Measurements from ENCODE around the gene CNDP2. TPM values are rescaled to one million over a fixed set of nuclear protein-coding genes. Genes with fewer than 3 reads are reported as not detected.

The CNDP2 gene
- total RNA-seq, 1 experiment from 2014 or later: 75.3 TPM

DNA sequence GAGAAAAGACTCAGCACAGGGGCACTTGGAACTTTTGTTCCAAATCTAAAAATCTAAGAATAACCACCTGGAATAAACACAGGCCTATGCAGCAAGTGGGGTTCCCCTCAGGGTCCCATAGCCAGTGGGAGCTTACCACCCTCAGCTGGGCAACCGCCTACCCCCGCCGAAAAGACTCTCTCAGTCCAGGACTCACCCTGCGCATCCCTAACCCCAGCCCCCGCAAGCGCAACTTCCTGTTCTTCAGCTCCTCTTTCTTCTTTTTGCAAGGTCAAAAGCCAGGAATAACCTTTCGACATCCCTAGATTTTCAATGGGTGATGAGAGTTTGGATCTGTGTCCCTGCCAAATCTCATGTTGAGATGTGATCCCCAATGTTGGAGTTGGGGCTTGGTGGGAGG, 51.7 kb downstream of the CNDP2 start:
- BruUV-seq (replicated peaks): no TSS peak

DNA sequence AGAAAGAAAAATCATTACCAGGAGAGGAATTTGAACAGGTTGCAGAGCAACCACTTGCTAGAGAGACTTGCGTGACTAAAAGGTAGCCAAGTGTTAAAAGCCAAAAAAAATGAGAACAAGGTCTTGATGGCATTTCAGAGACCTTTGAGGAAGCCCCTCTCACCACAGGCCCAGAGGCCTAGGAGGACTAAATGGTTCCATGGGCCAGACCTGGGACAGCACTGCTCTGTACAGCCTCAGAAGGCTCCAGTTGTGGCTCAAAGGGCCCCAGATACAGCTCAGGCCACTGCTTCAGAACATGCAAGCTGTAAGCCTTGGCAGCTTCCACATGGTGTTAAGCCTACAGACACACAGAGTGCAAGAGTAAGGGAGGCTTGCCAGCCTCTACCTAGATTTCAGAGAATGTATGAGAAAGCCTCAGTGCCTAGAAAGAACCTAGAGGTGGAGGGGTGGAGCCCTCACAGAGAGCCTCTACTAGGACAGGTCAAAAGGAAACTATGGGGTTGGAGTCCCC, 53.5 kb downstream of the CNDP2 start:
- Histone ChIP-seq H3K27ac (ENCODE audit: low read depth, low read length, poor library complexity, severe bottlenecking) (no peak overlapping the region), H3K36me3 (ENCODE audit: insufficient read depth, low read length, poor library complexity, severe bottlenecking) (no peaks in the 10 kb centered on the region), H3K4me1 (ENCODE audit: insufficient read depth, low read length, poor library complexity, severe bottlenecking) (no peaks in the 10 kb centered on the region), H3K27me3 (replicated peaks; ENCODE audit: insufficient read depth, low read depth, low read length, poor library complexity) (peaks cover 17% of the 10 kb centered on the region), H3K9me3 (ENCODE audit: low read depth, low read length, poor library complexity, severe bottlenecking) (no peaks in the 10 kb centered on the region), H3K4me3 (ENCODE audit: low read depth, low read length, poor library complexity, severe bottlenecking) (no peak overlapping the region)
- no peak for DNase-seq (ENCODE audit: low spot score)
- POLR2A ChIA-PET (ENCODE audit: low non-redundant PET): no interaction called here
- TF ChIP-seq, protein P1, sequence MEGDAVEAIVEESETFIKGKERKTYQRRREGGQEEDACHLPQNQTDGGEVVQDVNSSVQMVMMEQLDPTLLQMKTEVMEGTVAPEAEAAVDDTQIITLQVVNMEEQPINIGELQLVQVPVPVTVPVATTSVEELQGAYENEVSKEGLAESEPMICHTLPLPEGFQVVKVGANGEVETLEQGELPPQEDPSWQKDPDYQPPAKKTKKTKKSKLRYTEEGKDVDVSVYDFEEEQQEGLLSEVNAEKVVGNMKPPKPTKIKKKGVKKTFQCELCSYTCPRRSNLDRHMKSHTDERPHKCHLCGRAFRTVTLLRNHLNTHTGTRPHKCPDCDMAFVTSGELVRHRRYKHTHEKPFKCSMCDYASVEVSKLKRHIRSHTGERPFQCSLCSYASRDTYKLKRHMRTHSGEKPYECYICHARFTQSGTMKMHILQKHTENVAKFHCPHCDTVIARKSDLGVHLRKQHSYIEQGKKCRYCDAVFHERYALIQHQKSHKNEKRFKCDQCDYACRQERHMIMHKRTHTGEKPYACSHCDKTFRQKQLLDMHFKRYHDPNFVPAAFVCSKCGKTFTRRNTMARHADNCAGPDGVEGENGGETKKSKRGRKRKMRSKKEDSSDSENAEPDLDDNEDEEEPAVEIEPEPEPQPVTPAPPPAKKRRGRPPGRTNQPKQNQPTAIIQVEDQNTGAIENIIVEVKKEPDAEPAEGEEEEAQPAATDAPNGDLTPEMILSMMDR (conservative IDR thresholded peaks at IDR 0.05; ENCODE audit: low read depth, low read length): no peak
- TF ChIP-seq EZH2 (IDR thresholded peaks at IDR 0.05; ENCODE audit: borderline replicate concordance, low read depth, low read length, poor library complexity, severe bottlenecking): no peak
- CTCF ChIA-PET: no interaction called here
- BruUV-seq (replicated peaks): no TSS peak
- intact Hi-C loops (cut with micrococcal nuclease; ENCODE audit: unreplicated experiment): loop anchor here (5.0 kb wide), 1 partner anchor 517 kb away; no protein-coding TSS in a partner anchor

More for the DNA sequence above, 51.7 kb downstream of the CNDP2 start:
- ChIA-PET CTCF (no interaction called here), POLR2A (ENCODE audit: low non-redundant PET) (no interaction called here)
- intact Hi-C loops (cut with micrococcal nuclease; ENCODE audit: unreplicated experiment): no loop called here
- Histone ChIP-seq H3K36me3 (ENCODE audit: insufficient read depth, low read length, poor library complexity, severe bottlenecking) (no peaks in the 10 kb centered on the region), H3K27ac (ENCODE audit: low read depth, low read length, poor library complexity, severe bottlenecking) (no peak overlapping the region), H3K27me3 (replicated peaks; ENCODE audit: insufficient read depth, low read depth, low read length, poor library complexity) (peaks cover 5% of the 10 kb centered on the region), H3K4me3 (ENCODE audit: low read depth, low read length, poor library complexity, severe bottlenecking) (no peak overlapping the region), H3K4me1 (ENCODE audit: insufficient read depth, low read length, poor library complexity, severe bottlenecking) (no peaks in the 10 kb centered on the region), H3K9me3 (ENCODE audit: low read depth, low read length, poor library complexity, severe bottlenecking) (no peaks in the 10 kb centered on the region)
- DNase-seq (ENCODE audit: low spot score): no peak
- TF ChIP-seq EZH2 (IDR thresholded peaks at IDR 0.05; ENCODE audit: borderline replicate concordance, low read depth, low read length, poor library complexity, severe bottlenecking): no peak
- TF ChIP-seq, protein P1 (conservative IDR thresholded peaks at IDR 0.05; ENCODE audit: low read depth, low read length): no peak

DNA sequence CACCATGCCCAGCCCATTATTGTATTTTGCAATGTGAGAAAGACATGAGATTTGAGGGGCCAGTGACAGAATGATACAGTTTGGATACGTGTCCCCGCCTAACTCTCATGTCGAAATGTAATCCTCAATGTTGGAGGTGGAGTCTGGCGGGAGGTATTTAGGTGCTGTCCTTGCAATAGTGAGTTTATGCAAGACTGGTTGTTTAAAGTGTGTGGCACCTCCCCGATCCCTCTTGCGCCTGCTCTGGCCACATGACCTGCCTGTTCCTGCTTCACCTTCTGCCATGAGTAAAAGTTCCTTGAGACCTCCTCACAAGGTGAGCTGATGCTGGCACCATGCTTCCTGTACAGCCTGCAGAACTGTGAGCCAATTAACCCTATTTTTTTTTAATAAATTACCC, 54.7 kb downstream of the CNDP2 start:
- intact Hi-C loops (cut with micrococcal nuclease; ENCODE audit: unreplicated experiment): loop anchor here (5.0 kb wide), 1 partner anchor 519 kb away; no protein-coding TSS in a partner anchor
- CTCF ChIA-PET: no interaction called here
- POLR2A ChIA-PET (ENCODE audit: low non-redundant PET): no interaction called here
- H3K4me3 ChIP-seq (ENCODE audit: low read depth, low read length, poor library complexity, severe bottlenecking): no peak overlapping the region
- H3K36me3 ChIP-seq (ENCODE audit: insufficient read depth, low read length, poor library complexity, severe bottlenecking): no peaks in the 10 kb centered on the region
- peaks cover 21% of the 10 kb centered on the region for H3K27me3 ChIP-seq (replicated peaks; ENCODE audit: insufficient read depth, low read depth, low read length, poor library complexity)
- TF ChIP-seq EZH2 (IDR thresholded peaks at IDR 0.05; ENCODE audit: borderline replicate concordance, low read depth, low read length, poor library complexity, severe bottlenecking): no peak
- TF ChIP-seq, protein P1 (conservative IDR thresholded peaks at IDR 0.05; ENCODE audit: low read depth, low read length): no peak
- no peak overlapping the region for H3K27ac ChIP-seq (ENCODE audit: low read depth, low read length, poor library complexity, severe bottlenecking)
- BruUV-seq (replicated peaks): no TSS peak
- H3K4me1 ChIP-seq (ENCODE audit: insufficient read depth, low read length, poor library complexity, severe bottlenecking): no peaks in the 10 kb centered on the region
- DNase-seq (ENCODE audit: low spot score): no peak
- H3K9me3 ChIP-seq (ENCODE audit: low read depth, low read length, poor library complexity, severe bottlenecking): no peaks in the 10 kb centered on the region

All from A673 (cell line).